Fibroblast of lung (primary cell): ENCODE data around the gene TUBA4B. TPM values are rescaled to one million over a fixed set of nuclear protein-coding genes. Genes with fewer than 3 reads are reported as not detected.

Experiments used
- DNase-seq, 2 donors: peaks; one replicate each; pipeline versions ENCODE4 v3.0.0 to v3.0.0-alpha.2; 2010; ENCODE audit warnings: low read depth in 2 of 2
- H2AFZ ChIP-seq: 2 replicates; pipeline ENCODE4 v1.5.1; 2012; ENCODE audit warnings: low read length, control low read depth, inconsistent platforms
- H3K27ac ChIP-seq: 2 replicates; pipeline ENCODE4 v1.5.1; 2011; ENCODE audit warnings: low read length, control low read depth; ENCODE audit not compliant: insufficient read depth
- H3K27me3 ChIP-seq: 2 replicates; pipeline ENCODE4 v1.5.1; 2011; ENCODE audit warnings: mild to moderate bottlenecking, low read length; ENCODE audit not compliant: control insufficient read depth, insufficient read depth
- H3K36me3 ChIP-seq: 2 replicates; pipeline ENCODE4 v1.5.1; 2011; ENCODE audit warnings: low read length; ENCODE audit not compliant: control insufficient read depth, insufficient read depth
- H3K4me1 ChIP-seq: 2 replicates; pipeline ENCODE4 v1.5.1; 2011; ENCODE audit warnings: low read length; ENCODE audit not compliant: control insufficient read depth, insufficient read depth; ENCODE audit errors: extremely low read depth
- H3K4me2 ChIP-seq: 2 replicates; pipeline ENCODE4 v1.5.1; 2011; ENCODE audit warnings: low read length, control low read depth; ENCODE audit not compliant: insufficient read depth; ENCODE audit errors: extremely low read depth
- H3K4me3 ChIP-seq, 4 experiments: fragments of 200-600 bp in 1 of 4; sonication (generic) in 1 of 4; replicated peaks in 1 of 4; 2 replicates each; pipeline ENCODE4 v1.5.1; 2011 to 2016; ENCODE audit warnings: low read length in 4 of 4, low read depth in 3 of 4, mild to moderate bottlenecking in 3 of 4, control low read depth in 2 of 4, inconsistent platforms in 1 of 4, mixed read lengths in 1 of 4; ENCODE audit not compliant: insufficient read depth in 1 of 4; ENCODE audit errors: control extremely low read depth in 1 of 4
- H3K79me2 ChIP-seq: 2 replicates; pipeline ENCODE4 v1.5.1; 2012; ENCODE audit warnings: mild to moderate bottlenecking, low read length, inconsistent platforms; ENCODE audit not compliant: control insufficient read depth, insufficient read depth
- H3K9ac ChIP-seq: 2 replicates; pipeline ENCODE4 v1.5.1; 2011; ENCODE audit warnings: mild to moderate bottlenecking, low read length, control low read depth; ENCODE audit not compliant: insufficient read depth
- H3K9me3 ChIP-seq: 2 replicates; pipeline ENCODE4 v1.5.1; 2012; ENCODE audit warnings: low read depth, low read length; ENCODE audit not compliant: control insufficient read depth, insufficient read depth
- H4K20me1 ChIP-seq: 2 replicates; pipeline ENCODE4 v1.5.1; 2011; ENCODE audit warnings: low read length; ENCODE audit not compliant: control insufficient read depth, insufficient read depth; ENCODE audit errors: extremely low read depth
- EZH2 ChIP-seq: IDR thresholded peaks from 2 replicates; pipeline ENCODE4 v1.5.1; 2012; ENCODE audit warnings: low read length, control low read depth, mild to moderate bottlenecking; ENCODE audit errors: missing control alignments
- polyA plus RNA-seq, 2 donors: library from polyadenylated mRNA; depleted of rRNA in 1 of 2; stranded (reverse) in 1 of 2; unstranded in 1 of 2; fragments of >200 nt; gene quantifications; 2 replicates each; pipeline ENCODE4 v1.2.1, GENCODE V29; 2011 to 2012; ENCODE audit warnings: missing spikeins in 1 of 2
- total RNA-seq: library from RNA; depleted of rRNA; stranded (reverse); fragments of >200 nt; gene quantifications from 2 replicates; pipeline ENCODE4 v1.2.1, GENCODE V29; 2014
- TF ChIP-seq, protein P1 (sequence below), 2 donors: IDR thresholded peaks in 1 of 2; conservative IDR thresholded peaks in 1 of 2; 1 replicate in 1 of 2; 2 replicates in 1 of 2; pipeline ENCODE4 v1.5.1; 2011 to 2012; ENCODE audit warnings: low read length in 2 of 2, control low read depth in 1 of 2, inconsistent platforms in 1 of 2, low read depth in 1 of 2, mild to moderate bottlenecking in 1 of 2

TUBA4B gene
- total and polyA plus RNA-seq, 2 donors (not counting 1 experiment from before 2014, with no cell fraction given) = not detected

DNA sequence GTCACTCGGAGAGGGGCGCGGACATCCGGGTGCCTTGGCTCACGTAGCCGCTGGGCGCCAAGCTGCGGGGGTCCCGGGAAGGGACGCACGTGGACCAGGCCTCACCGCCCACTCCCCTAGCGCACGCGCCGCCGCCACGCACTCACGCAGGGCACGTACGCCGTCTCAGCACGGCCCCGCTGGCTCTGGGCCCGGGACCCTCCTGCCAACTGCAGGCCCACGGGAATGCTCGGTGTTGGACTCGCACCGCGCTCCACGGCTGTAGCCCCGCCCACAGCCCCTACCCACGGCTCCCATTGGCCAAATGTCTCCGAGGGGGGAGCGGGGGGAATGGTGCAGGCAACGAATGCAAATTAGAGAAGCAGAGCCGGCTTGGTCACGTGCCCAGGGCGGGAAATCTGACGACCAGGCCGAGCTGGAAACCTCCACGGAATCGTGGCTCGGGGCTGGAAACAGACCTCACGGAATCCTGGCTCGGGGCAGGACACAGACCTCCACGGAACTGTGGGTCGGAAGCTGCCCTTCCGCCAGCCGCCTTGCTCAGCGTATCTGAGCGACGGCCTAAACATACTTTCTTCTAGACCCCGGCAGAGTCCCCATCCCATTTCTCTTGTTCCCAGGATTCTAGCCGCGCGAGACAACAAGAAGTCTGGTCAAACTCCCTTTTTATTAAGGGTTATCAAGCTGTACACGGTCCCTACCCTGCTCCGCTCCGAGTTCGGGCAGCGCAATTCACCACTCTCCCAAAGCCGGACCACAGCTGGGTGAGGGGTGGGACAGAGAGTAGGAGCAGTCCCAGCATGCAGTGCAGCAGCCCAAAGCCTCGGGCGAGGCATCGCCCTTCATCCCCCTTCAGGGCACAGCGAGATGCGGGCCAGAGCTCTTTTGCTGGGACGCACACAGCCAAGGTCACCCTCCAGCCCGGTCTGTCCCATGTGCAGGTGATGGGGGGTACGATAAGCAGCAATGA, 34.0 kb upstream of the TUBA4B start, which contains the start of gene ABCB6:
TSS of gene ABCB6 (minus strand) at position 227 of the 970 bp plus-strand sequence. CDS start 285 bp downstream, outside the sequence.
- H3K36me3 ChIP-seq = peaks cover 22% of the 10 kb centered on the region
- H3K27me3 ChIP-seq = no peaks in the 10 kb centered on the region
- H3K9ac ChIP-seq = peak within 1 kb of the TSS; percentile 74
- DNase-seq = peak; percentile 90 to 94
- H4K20me1 ChIP-seq = no peaks in the 10 kb centered on the region
- H3K9me3 ChIP-seq = no peaks in the 10 kb centered on the region
- peak within 1 kb of the TSS; percentile 43 to 65 (median 53) for H3K4me3 ChIP-seq
- peak within 1 kb of the TSS; percentile 74 for H3K4me2 ChIP-seq
- H2AFZ ChIP-seq = peak within 1 kb of the TSS; percentile 9
- H3K27ac ChIP-seq = peak within 1 kb of the TSS; percentile 87
- H3K79me2 ChIP-seq = no peaks in the 10 kb centered on the region
- peaks cover 13% of the 10 kb centered on the region for H3K4me1 ChIP-seq
- TF ChIP-seq, protein P1, sequence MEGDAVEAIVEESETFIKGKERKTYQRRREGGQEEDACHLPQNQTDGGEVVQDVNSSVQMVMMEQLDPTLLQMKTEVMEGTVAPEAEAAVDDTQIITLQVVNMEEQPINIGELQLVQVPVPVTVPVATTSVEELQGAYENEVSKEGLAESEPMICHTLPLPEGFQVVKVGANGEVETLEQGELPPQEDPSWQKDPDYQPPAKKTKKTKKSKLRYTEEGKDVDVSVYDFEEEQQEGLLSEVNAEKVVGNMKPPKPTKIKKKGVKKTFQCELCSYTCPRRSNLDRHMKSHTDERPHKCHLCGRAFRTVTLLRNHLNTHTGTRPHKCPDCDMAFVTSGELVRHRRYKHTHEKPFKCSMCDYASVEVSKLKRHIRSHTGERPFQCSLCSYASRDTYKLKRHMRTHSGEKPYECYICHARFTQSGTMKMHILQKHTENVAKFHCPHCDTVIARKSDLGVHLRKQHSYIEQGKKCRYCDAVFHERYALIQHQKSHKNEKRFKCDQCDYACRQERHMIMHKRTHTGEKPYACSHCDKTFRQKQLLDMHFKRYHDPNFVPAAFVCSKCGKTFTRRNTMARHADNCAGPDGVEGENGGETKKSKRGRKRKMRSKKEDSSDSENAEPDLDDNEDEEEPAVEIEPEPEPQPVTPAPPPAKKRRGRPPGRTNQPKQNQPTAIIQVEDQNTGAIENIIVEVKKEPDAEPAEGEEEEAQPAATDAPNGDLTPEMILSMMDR (conservative IDR thresholded peaks at IDR 0.05 in 1 of 2, IDR thresholded peaks at IDR 0.05 in 1 of 2; ENCODE audit: low read depth in 1 of 2, low read length in 2 of 2) = no peak
- no peak for TF ChIP-seq EZH2

DNA sequence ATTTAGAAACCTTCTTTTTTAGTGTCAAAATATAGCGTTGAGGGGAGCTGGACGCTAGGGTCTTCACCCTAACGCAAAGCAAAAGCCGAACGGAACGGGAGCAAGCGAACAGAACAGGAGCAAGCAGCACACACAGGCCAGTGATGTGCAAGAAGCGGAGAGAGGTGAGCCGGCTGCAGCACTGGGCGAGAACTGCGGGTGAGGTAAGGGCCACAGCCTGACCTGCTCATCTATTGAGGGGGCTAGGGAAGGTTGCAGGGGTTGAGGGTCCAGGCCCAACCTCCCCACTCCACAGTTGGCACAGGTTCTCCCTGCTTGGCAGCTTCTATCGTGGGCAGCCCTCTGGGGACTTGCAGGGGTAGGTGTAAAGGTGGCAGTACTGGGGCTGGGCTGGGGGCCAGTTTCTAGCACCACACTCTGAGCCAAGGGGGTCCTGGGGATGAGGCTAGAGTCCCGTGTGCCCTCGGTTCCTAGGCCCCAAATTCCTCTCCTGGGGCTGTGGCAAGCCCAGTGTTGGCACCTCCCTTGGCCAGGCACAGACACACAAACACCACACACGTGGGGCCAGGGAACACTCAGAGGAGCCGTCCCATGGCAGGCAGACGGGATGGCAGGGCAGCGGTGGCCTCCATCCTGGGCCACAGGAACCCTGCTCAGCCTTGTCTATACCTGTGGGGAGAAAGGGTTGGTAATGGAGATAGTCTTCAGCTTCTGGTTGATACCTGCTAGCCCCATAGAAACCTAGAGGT, 33.1 kb upstream of the TUBA4B start:
- H3K27me3 ChIP-seq = no peaks in the 10 kb centered on the region
- H3K9ac ChIP-seq = no peak overlapping the region
- DNase-seq = no peak
- no peaks in the 10 kb centered on the region for H3K9me3 ChIP-seq
- TF ChIP-seq, protein P1 (conservative IDR thresholded peaks at IDR 0.05 in 1 of 2, IDR thresholded peaks at IDR 0.05 in 1 of 2; ENCODE audit: low read depth in 1 of 2, low read length in 2 of 2) = no peak
- TF ChIP-seq EZH2 = no peak
- H3K4me1 ChIP-seq = peaks cover 13% of the 10 kb centered on the region
- H4K20me1 ChIP-seq = no peaks in the 10 kb centered on the region
- no peak overlapping the region for H3K27ac ChIP-seq
- no peak overlapping the region for H2AFZ ChIP-seq
- no peak overlapping the region for H3K4me3 ChIP-seq
- no peaks in the 10 kb centered on the region for H3K79me2 ChIP-seq
- H3K36me3 ChIP-seq = peaks cover 21% of the 10 kb centered on the region
- no peak overlapping the region for H3K4me2 ChIP-seq
